Ascending aorta (tissue), 2 donors: ENCODE results near the gene CD300LF. TPM values are rescaled to one million over a fixed set of nuclear protein-coding genes. Genes with fewer than 3 reads are reported as not detected.

Experiments used
- DNase-seq, 2 donors: peaks; one replicate each; pipeline ENCODE4 v3.0.0-alpha.2; 2019; ENCODE audit warnings: low spot score in 2 of 2
- H3K27ac ChIP-seq, 2 donors: fragments of 200-600 bp; sonication (generic); one replicate each; pipeline ENCODE4 v1.5.1; 2016 to 2017; ENCODE audit warnings: mild to moderate bottlenecking in 1 of 2
- H3K27me3 ChIP-seq: fragments of 200-600 bp; sonication (generic); one replicate; pipeline ENCODE4 v1.5.1; 2017
- H3K36me3 ChIP-seq, 2 donors: fragments of 200-600 bp; sonication (generic); one replicate each; pipeline ENCODE4 v1.5.1; 2016
- H3K4me1 ChIP-seq, 2 donors: fragments of 200-600 bp; sonication (generic); one replicate each; pipeline ENCODE4 v1.5.1; 2016 to 2017; ENCODE audit warnings: mild to moderate bottlenecking in 1 of 2
- H3K4me3 ChIP-seq, 2 donors: fragments of 200-600 bp; sonication (generic); one replicate each; pipeline ENCODE4 v1.5.1; 2016 to 2017; ENCODE audit warnings: mild to moderate bottlenecking in 1 of 2
- H3K9me3 ChIP-seq, 2 donors: fragments of 200-600 bp; sonication (generic); one replicate each; pipeline ENCODE4 v1.5.1; 2016
- intact Hi-C: fragments of 100-400 bp; cut with DNase I; formaldehyde crosslinking; loops from one replicate; pipeline ENCODE4 v1.15.1; 2023
- total RNA-seq: library from RNA; depleted of rRNA; stranded (reverse); fragments of >200 nt; gene quantifications from one replicate; pipeline ENCODE4 v1.1.0, GENCODE V29; 2016
- TF ChIP-seq, protein P1 (sequence below), 3 experiments: fragments of 200-600 bp in 2 of 3; fragments of 450-650 bp in 1 of 3; sonication (generic) in 2 of 3; IDR thresholded peaks; one replicate each; pipeline ENCODE4 v1.5.1; 2016 to 2019; ENCODE audit warnings: antibody characterized with exemption in 3 of 3, mild to moderate bottlenecking in 1 of 3, moderate library complexity in 1 of 3

The CD300LF gene
- total RNA-seq, 1 donor from 2014 or later = not detected

- Histone ChIP-seq H3K27ac (no peak overlapping the region), H3K9me3 (no peaks in the 10 kb centered on the region), H3K36me3 (no peaks in the 10 kb centered on the region), H3K4me1 (peaks cover 0 to 7% of the 10 kb centered on the region in 2 donors), H3K4me3 (no peak overlapping the region), H3K27me3 (no peaks in the 10 kb centered on the region)
- intact Hi-C loops = no loop called here
- TF ChIP-seq, protein P1, sequence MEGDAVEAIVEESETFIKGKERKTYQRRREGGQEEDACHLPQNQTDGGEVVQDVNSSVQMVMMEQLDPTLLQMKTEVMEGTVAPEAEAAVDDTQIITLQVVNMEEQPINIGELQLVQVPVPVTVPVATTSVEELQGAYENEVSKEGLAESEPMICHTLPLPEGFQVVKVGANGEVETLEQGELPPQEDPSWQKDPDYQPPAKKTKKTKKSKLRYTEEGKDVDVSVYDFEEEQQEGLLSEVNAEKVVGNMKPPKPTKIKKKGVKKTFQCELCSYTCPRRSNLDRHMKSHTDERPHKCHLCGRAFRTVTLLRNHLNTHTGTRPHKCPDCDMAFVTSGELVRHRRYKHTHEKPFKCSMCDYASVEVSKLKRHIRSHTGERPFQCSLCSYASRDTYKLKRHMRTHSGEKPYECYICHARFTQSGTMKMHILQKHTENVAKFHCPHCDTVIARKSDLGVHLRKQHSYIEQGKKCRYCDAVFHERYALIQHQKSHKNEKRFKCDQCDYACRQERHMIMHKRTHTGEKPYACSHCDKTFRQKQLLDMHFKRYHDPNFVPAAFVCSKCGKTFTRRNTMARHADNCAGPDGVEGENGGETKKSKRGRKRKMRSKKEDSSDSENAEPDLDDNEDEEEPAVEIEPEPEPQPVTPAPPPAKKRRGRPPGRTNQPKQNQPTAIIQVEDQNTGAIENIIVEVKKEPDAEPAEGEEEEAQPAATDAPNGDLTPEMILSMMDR (IDR thresholded peaks at IDR 0.05) = no peak
- no peak for DNase-seq
These were observed 30.3 kb upstream of the CD300LF start for GRCh38 chr17:74742978-74743545.

- H3K27me3 ChIP-seq = peaks cover under 1% of the 10 kb centered on the region
- no peak overlapping the region for H3K4me3 ChIP-seq
- DNase-seq = no peak
- intact Hi-C loops = no loop called here
- TF ChIP-seq, protein P1 (IDR thresholded peaks at IDR 0.05) = no peak
- no peaks in the 10 kb centered on the region for H3K9me3 ChIP-seq
- H3K36me3 ChIP-seq = no peaks in the 10 kb centered on the region
- H3K4me1 ChIP-seq = peaks cover 0 to 11% of the 10 kb centered on the region in 2 donors
- H3K27ac ChIP-seq = no peak overlapping the region
These were observed 29.4 kb upstream of the CD300LF start for GRCh38 chr17:74742153-74742515.

DNA sequence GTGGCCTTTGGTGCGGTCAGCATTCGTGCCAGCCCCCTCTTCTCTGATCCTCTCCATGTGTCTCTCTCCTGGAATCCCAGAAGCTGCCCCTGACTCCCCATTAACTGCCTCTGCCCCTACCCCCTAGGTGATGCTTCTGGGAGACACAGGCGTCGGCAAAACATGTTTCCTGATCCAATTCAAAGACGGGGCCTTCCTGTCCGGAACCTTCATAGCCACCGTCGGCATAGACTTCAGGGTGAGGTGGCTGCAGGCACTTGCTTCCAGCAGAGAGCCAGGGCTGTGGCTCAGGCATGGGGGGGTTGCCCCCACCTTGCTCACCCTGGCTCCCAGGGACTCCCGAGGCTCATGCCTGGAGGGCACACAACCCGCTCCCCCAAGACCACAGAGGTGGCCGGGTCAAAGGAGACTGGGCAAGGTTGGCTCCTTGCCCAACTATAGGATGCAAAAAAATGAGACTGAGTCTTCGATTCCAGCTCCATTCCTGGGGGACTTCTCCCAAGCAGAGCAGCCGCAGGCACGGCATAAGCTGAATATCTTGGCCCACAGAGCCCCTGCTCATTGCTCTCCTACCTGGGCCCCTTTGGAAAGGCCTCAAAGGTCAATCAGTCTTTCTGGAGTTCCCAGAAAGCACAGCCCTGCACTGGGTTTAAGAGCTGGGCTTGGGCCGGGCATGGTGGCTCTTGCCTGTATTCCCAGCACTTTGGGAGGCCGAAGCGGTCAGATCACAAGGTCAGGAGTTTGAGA, 28.1 kb upstream of the CD300LF start:
- peaks cover 10% of the 10 kb centered on the region for H3K27me3 ChIP-seq
- no peak overlapping the region for H3K27ac ChIP-seq
- no peaks in the 10 kb centered on the region for H3K9me3 ChIP-seq
- peaks cover 4 to 20% of the 10 kb centered on the region in 2 donors for H3K4me1 ChIP-seq
- no peak for DNase-seq
- TF ChIP-seq, protein P1 (IDR thresholded peaks at IDR 0.05) = no peak
- no peak overlapping the region for H3K4me3 ChIP-seq
- no peaks in the 10 kb centered on the region for H3K36me3 ChIP-seq
- intact Hi-C loops = no loop called here

- TF ChIP-seq, protein P1 (IDR thresholded peaks at IDR 0.05) = no peak
- no peaks in the 10 kb centered on the region for H3K9me3 ChIP-seq
- peaks cover 4 to 20% of the 10 kb centered on the region in 2 donors for H3K4me1 ChIP-seq
- no peaks in the 10 kb centered on the region for H3K36me3 ChIP-seq
- no peak overlapping the region for H3K27ac ChIP-seq
- no peak overlapping the region for H3K4me3 ChIP-seq
- H3K27me3 ChIP-seq = peaks cover 10% of the 10 kb centered on the region
- intact Hi-C loops = no loop called here
- DNase-seq = no peak
These were observed 27.4 kb upstream of the CD300LF start for GRCh38 chr17:74740173-74740572.

GRCh38 chr17:74739227-74739831, 26.6 kb upstream of the CD300LF start:
- Histone ChIP-seq H3K4me1 (peaks cover 4 to 17% of the 10 kb centered on the region in 2 donors), H3K4me3 (no peak overlapping the region), H3K36me3 (no peaks in the 10 kb centered on the region), H3K27ac (no peak overlapping the region), H3K27me3 (peaks cover 10% of the 10 kb centered on the region), H3K9me3 (no peaks in the 10 kb centered on the region)
- DNase-seq = no peak
- intact Hi-C loops = no loop called here
- TF ChIP-seq, protein P1 (IDR thresholded peaks at IDR 0.05) = no peak
